ENCODE measurements around the gene SH3BGRL3.

GRCh38 chr1:26297791-26298124 is 17.9 kb downstream of the SH3BGRL3 start:
- TF ChIP-seq POLR2A (IDR thresholded peaks at IDR 0.05), result no peak
- TF ChIP-seq, protein P1, sequence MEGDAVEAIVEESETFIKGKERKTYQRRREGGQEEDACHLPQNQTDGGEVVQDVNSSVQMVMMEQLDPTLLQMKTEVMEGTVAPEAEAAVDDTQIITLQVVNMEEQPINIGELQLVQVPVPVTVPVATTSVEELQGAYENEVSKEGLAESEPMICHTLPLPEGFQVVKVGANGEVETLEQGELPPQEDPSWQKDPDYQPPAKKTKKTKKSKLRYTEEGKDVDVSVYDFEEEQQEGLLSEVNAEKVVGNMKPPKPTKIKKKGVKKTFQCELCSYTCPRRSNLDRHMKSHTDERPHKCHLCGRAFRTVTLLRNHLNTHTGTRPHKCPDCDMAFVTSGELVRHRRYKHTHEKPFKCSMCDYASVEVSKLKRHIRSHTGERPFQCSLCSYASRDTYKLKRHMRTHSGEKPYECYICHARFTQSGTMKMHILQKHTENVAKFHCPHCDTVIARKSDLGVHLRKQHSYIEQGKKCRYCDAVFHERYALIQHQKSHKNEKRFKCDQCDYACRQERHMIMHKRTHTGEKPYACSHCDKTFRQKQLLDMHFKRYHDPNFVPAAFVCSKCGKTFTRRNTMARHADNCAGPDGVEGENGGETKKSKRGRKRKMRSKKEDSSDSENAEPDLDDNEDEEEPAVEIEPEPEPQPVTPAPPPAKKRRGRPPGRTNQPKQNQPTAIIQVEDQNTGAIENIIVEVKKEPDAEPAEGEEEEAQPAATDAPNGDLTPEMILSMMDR (IDR thresholded peaks at IDR 0.05), result no peak

All from uterus (tissue), 2 donors.